ENCODE measurements around the gene DISP3.

The DISP3 gene

DNA sequence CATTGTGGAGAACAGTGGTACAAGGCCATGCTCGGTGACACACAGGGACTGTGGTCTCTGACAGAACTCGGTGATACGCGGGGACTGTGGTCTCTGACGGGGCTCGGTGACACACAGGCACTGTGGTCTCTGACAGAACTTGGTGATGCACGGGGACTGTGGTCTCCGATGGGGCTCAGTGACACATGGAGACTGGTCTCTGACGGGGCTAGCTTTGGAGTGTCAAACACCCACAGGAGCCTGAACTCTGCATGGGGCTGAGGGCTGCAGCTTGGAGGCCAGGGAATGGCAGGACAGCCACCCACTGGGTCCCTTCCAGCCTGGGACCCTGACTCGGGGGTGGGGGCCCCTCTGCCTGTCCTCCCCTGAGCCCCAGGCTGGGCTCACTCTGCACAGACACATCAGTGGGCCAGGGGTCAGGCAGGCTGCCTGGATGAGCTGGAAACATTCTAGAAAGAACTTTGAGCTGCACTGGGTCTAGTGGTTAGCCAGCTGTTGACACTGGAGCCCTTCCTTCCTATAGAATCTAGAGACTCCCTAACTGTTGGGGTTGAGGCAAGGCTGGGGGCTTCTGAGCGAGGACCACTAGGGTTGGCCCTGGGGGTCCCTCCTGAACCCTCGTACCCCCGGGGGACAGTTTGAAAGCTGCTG, 49.8 kb downstream of the DISP3 start:
- DNase-seq (ENCODE audit: low spot score): no peak

DNA sequence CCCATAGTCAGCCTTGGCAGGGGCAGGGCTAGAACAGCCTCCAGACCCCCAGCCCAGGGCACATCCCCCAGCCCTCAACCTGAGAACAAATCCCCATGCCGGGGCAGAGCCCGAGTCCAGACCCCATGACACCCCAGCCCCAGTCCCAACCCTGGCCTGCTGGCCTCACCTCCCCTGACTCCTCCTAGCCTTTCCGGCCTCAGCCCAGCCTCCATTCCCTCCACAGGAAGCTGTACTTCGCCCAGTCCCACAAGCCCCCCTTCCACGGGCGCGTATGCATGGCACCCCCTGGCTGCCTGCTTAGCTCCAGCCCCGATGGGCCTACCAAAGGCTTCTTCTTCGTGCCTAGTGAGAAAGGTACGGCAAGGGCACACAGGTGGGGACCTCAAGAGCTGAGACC, 50.4 kb downstream of the DISP3 start:
- no peak for DNase-seq (ENCODE audit: low spot score)

DNA sequence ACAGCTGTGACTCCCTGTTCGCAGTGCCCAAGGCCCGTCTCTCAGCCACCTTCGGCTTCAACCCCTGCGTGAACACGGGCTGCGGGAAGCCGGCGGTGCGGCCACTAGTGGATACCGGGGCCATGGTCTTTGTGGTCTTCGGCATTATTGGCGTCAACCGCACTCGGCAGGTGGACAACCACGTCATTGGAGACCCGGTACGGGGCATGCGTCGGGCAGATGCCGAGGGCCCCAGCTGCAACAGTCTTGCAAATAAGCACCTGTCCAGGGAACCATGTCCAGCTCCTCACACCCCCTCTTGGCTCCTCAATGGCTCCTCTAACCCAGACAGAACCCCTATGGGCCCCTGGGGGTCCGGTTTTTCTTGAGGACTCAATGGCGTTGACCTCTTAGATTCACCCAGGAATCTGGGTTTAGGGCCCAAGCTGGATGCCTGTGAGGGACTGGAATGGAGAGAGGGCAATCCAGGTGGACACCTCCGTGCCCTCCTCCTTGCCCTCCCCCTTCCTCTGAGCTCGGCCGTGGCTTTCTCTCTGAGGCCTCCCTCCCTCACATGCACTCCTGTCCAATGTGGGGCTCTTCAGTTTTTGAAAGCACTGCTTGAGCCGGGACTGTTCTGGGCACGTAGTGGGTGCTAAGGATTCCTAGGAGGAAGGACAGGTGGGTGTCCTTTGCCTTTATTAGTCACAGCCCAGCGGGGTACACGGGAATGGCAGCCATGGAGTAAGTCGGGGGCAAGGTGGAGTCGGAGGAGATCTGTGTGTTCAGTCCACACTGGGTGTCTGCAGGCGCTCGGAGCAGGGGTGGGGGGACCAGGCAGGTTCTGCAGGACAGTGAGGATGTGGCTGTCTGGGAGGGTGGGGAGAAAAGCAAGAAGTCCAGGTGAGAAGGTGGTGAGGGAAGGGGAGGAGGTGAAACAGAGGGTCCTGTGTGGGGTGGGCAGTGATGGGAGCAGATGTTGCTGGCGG, 51.1 kb downstream of the DISP3 start:
- DNase-seq (ENCODE audit: low spot score): no peak

GRCh38 chr1:11530731-11531311, 51.9 kb downstream of the DISP3 start:
- DNase-seq (ENCODE audit: low spot score): no peak

DNA sequence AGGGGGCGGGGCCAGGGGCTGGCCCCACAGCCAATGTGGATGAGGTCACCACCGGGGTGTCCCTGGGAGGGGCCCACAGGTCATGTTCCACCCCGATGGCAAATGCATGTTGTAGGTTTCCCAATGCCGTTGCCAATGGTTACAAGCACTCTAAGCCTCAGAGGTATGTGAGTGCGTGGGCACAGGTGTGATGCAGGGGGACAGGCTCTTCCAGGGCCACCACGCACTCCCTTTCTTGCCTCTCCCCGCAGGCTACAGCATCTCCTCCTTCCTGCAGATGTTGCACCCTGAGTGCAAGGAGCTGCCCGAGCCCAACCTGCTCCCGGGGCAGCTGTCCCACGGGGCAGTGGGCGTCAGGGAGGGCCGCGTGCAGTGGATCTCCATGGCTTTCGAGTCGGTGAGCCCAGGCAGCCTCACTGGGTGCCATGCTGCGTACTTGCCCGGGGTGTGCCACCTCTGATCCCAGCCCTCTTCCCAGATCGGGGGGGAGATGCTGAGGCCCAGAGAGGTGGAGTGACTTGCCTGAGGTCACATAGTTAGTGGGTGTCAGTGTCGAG, 52.4 kb downstream of the DISP3 start:
- DNase-seq (ENCODE audit: low spot score): no peak

DNA sequence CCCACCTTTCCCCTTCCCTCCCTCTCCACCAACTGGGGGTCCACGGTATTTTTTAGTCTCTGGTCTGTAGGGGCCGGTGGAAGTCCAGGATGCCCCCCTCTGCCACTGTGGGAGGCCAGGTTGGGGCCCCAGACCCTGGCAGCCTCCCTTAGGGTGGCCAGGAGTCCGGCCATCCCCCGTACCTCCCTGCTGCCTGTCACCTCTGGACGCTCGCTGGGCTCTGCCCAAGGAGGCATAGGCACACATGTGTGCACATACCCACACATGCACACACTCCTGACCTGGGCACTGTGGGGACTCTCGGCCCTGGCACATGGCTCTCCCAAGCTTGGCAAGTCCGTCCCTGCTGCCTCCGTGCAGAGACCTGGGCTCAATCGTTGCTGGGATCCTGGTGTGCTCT, 53.0 kb downstream of the DISP3 start:
- DNase-seq (ENCODE audit: low spot score): no peak

DNA sequence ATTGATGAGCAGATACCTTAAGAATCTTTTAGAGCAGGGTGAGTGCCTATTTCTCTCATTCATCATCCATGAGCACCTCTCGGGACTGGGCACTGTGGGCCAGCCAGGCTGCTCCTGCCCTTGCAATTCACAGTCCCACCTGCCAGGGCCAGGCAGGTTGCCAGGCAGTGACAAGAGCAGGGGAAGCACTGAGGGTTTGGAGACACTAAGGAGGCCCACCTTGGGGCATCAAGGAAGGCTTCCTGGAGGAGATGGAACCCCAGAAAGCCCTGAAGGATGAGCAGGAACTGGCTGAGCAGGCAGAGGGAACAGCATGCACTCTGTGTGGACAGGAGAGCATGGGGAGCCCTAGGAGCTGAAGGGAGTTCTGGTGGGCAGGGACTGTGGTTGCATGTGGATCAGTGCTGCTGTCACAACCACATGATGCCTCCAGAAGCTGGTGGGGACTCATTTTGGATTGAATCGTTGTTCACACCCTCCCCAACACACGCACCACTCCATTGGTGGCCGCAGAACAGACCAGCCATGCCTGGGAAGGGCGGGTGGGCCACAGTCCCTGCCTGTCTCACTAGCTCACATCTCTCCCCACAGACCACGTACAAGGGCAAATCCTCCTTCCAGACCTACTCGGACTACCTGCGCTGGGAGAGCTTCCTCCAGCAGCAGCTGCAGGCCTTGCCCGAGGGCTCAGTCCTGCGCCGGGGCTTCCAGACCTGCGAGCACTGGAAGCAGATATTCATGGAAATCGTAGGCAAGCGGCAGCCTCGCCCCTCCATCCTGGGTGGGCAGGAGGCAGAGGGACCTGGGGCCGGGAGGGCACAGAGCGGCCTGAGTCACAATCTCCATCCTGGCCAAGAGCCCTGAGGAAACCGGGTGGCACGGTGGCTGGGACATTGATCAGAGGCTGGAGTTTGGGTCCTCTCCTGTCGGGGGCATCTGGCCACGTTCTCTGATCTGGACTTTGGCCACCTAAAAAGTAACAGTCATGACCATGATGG, 55.1 kb downstream of the DISP3 start:
- no peak for DNase-seq (ENCODE audit: low spot score)

- no peak for DNase-seq (ENCODE audit: low spot score)
These were observed 55.9 kb downstream of the DISP3 start for GRCh38 chr1:11534846-11535245.

- DNase-seq (ENCODE audit: low spot score): no peak
These were observed 56.4 kb downstream of the DISP3 start for GRCh38 chr1:11535316-11535715.

- DNase-seq (ENCODE audit: low spot score): no peak
These were observed 57.0 kb downstream of the DISP3 start for GRCh38 chr1:11535761-11536572.

GRCh38 chr1:11536573-11537379, 57.8 kb downstream of the DISP3 start:
- no peak for DNase-seq (ENCODE audit: low spot score)

DNA sequence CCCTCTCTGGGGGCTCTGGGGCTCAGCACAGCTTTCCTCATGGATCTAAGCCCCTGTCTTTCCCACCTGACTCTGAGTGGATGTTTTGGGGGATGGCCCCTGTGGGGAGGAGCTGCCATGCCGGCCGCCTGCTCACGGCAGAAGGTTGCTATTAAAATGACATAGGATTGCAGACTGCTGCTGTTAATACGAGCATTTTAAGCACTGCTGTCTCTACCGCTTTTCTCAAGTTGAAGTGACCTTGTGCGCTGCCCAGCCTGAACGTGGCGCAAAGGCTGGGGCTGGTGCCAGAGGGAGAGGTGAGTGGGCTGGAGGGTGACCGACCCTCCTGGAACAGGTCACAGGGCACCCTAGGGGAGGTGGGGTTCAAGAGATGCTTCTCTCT, 58.4 kb downstream of the DISP3 start:
- DNase-seq (ENCODE audit: low spot score): no peak

- DNase-seq (ENCODE audit: low spot score): no peak
These were observed 59.1 kb downstream of the DISP3 start for GRCh38 chr1:11537854-11538591.

- DNase-seq (ENCODE audit: low spot score): no peak
These were observed 59.9 kb downstream of the DISP3 start for GRCh38 chr1:11538886-11539285.

DNA sequence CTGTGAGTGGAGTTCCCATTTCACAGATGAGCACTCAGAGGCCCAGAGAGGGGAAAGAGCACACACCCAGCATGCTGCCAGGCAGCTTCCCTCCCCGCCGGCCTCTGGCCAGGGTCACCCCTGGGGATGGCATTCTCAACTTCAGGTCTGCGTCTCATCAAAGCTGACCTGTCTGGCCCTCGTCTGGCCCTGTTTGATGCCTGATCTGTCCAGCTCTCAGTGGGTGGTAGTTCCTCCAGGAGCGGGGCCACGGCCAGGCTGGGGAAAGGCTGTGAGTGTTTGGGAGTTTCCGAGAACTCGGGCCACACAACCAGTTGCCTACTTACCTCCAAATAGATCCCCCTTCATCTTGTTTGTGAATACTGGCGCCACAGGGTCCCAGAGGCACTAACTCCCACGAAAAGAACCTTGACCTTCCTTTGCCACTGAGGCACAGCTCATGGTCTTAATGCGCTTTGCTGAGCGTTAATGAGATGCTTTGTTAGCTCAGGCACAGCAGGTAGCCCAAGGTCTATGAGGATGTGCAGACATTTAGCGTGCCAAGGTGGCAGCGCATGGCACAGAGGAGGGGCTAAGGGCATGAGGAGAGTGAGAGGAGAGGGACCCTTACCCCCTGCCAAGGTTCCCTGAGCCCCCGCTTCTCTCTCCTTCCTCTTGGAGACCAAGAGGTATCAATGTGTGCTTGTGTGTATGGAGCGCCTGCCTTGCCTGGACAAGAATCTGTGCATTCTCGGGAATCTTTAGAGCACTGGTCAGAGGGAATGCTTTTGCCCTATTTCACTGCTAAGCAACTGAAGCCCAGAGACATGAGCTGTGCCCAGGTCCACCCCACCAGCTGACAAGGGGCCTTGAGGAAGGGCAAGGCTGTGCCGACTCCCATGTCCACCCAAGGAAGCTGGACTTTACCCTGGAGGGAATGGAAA, 61.2 kb downstream of the DISP3 start:
- no peak for DNase-seq (ENCODE audit: low spot score)

GRCh38 chr1:11540773-11541160, 61.8 kb downstream of the DISP3 start:
- no peak for DNase-seq (ENCODE audit: low spot score)

DNA sequence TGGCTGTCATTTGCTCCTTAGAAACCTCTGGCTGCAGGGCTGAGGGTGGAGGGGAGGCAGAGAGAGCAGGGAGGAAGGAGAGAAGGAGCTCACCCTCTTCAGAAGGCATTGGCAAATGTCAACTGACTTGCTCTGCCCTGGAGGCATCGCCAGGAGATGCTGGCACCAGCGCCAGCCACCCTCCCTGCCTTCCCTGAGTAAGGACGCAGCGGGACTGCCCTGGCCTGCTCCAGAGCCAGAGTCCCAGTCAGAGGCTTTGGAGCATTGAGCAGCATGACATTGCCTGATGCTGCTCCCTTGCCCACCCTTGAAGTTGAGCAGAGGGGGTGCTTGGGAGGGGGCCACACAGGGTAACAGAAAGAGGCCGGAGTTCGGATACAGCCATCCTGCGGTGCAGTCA, 62.3 kb downstream of the DISP3 start:
- no peak for DNase-seq (ENCODE audit: low spot score)

GRCh38 chr1:11541956-11542355, 63.0 kb downstream of the DISP3 start:
- DNase-seq (ENCODE audit: low spot score): no peak

All from globus pallidus (tissue), 1 donor.